Posterior cingulate gyrus (tissue), 11 donors: ENCODE measurements around the gene SNRPD3.

Source experiments
- DNase-seq, 10 donors: peaks; one replicate each; pipeline versions ENCODE4 v3.0.0 to v3.0.0-alpha.2; 2020 to 2021; ENCODE audit warnings: mixed read lengths in 3 of 10
- intact Hi-C: fragments of 100-400 bp; cut with DNase I; formaldehyde crosslinking; loops from one replicate; pipeline ENCODE4 v1.15.1; 2023

SNRPD3 gene

GRCh38 chr22:24564376-24565058, 8.7 kb downstream of the SNRPD3 start:
- DNase-seq, result no peak
- intact Hi-C loops, result no loop called here

GRCh38 chr22:24565077-24565476, 9.3 kb downstream of the SNRPD3 start:
- intact Hi-C loops, result no loop called here
- DNase-seq, result no peak

- intact Hi-C loops, result no loop called here
Measured at GRCh38 chr22:24566899-24567511, 11.2 kb downstream of the SNRPD3 start.

GRCh38 chr22:24567668-24568067, 11.9 kb downstream of the SNRPD3 start:
- intact Hi-C loops, result no loop called here
- no peak for DNase-seq

More at GRCh38 chr22:24566899-24567511, 11.2 kb downstream of the SNRPD3 start:
- no peak for DNase-seq

- intact Hi-C loops, result no loop called here
- peak in 1 of 10 donors; percentile 39 for DNase-seq
Measured at GRCh38 chr22:24571266-24571665, 15.5 kb downstream of the SNRPD3 start.

- DNase-seq, result no peak
- intact Hi-C loops, result no loop called here
Measured at GRCh38 chr22:24576778-24577177, 21.0 kb downstream of the SNRPD3 start.

- intact Hi-C loops, result no loop called here
- DNase-seq, result no peak
Measured at GRCh38 chr22:24578355-24579257, 22.8 kb downstream of the SNRPD3 start.

- intact Hi-C loops, result no loop called here
- DNase-seq, result no peak
Measured at GRCh38 chr22:24579258-24579601, 23.4 kb downstream of the SNRPD3 start.

GRCh38 chr22:24580276-24580675, 24.5 kb downstream of the SNRPD3 start:
- no peak for DNase-seq
- intact Hi-C loops, result no loop called here

GRCh38 chr22:24582056-24582814, 26.4 kb downstream of the SNRPD3 start:
- peak in 1 of 10 donors; percentile 38 for DNase-seq
- intact Hi-C loops, result no loop called here

GRCh38 chr22:24583221-24584165, 27.7 kb downstream of the SNRPD3 start:
- DNase-seq, result peak in 2 of 10 donors; percentile 57 to 70
- intact Hi-C loops, result no loop called here

GRCh38 chr22:24584166-24584790, 28.5 kb downstream of the SNRPD3 start:
- DNase-seq, result peak in 2 of 10 donors; percentile 16 to 70
- intact Hi-C loops, result no loop called here

- intact Hi-C loops, result no loop called here
- peak in 2 of 10 donors; percentile 72 to 80 for DNase-seq
Measured at GRCh38 chr22:24584871-24585411, 29.1 kb downstream of the SNRPD3 start.

GRCh38 chr22:24585461-24585860, 29.7 kb downstream of the SNRPD3 start:
- peak in 1 of 10 donors; percentile 38 for DNase-seq
- intact Hi-C loops, result no loop called here

- intact Hi-C loops, result no loop called here
- peak in 2 of 10 donors; percentile 23 to 73 for DNase-seq
Measured at GRCh38 chr22:24585927-24586546, 30.2 kb downstream of the SNRPD3 start.

- intact Hi-C loops, result no loop called here
- peak in 1 of 10 donors; percentile 67 for DNase-seq
Measured at GRCh38 chr22:24587251-24587650, 31.5 kb downstream of the SNRPD3 start.

- intact Hi-C loops, result loop anchor here (1.0 kb wide), 1 partner anchor 33 kb away; the partner anchor contains the start of genes GUCD1 and SNRPD3
- DNase-seq, result no peak
Measured at GRCh38 chr22:24587948-24588347, 32.1 kb downstream of the SNRPD3 start.

- peak; percentile 82 to 98 (median 92) for DNase-seq
- intact Hi-C loops, result loop anchor here (1.0 kb wide), 1 partner anchor 33 kb away; the partner anchor contains the start of genes GUCD1 and SNRPD3
Measured at GRCh38 chr22:24588381-24588756, 32.6 kb downstream of the SNRPD3 start.
